Measurements from ENCODE around the gene RHAG.

DNA sequence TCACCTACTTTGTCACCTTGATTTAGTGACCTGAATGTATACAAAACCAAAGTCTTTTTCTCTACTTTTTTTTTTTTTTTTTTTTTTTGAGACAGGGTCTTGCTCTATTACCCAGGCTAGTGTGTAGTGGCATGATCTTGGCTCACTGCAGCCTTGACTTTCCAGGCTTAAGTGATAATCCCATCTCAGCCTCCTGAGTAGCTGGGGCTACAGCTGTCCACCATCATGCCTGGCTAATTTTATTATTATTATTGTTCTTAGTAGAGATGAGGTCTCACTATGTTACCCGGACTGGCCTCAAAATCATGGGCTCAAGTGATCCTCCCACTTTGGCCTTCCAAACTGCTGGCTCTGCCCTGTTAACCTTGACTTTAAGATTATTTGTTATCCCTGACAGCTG, 39.2 kb upstream of the RHAG start:
- TF ChIP-seq CTCF (IDR thresholded peaks at IDR 0.05; ENCODE audit: low read depth, low read length, poor library complexity, severe bottlenecking) (no peak), EZH2phosphoT487 (IDR thresholded peaks at IDR 0.05; ENCODE audit: borderline replicate concordance, low read length) (no peak)
